HG03097 (cell line): ENCODE measurements around the gene LIPA.

Source experiments
- ATAC-seq: cut with Tn5 transposase; IDR thresholded peaks from one replicate; pipeline ENCODE4 v1.9.1; 2021; ENCODE audit not compliant: unreplicated experiment, low FRiP score

LIPA gene

DNA sequence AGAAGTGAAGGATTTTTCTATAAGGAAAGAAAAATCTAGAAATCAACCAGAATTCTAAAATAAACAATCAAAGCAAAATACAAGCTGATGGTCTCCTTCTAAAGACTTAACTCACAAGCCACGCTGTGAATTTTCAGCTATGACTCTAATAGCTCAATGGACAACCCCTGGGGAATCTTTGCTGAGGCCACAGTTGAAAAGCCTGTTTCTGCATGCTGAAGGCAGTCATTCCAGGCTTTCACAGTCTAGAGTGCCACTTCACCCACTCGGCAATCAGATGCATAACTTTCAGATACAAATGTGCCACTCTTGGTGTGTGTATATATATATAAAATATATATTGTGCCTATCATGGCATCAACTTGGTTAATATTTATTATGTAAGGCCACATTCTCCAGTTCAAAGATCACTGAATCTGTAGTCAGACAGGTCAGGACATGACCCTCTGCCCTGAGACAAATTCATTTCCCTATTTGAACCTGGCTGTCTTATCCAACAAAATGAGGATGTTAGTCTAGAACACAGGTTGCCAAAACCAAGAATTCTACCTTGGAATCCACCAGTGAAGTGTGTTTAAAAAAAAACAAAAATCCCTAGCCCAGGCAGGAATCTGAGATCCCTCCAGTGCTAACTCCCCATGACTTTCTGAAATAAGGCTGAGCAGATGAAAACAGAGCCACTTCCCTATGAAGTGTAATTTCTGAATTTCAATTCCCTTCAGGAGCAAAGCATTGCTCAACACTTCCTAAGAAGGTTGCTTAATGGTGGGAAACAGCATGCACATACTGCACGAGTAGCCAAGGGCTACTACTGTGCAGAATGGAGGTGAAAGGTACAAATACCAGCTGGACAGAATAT lies 9.9 kb downstream of the LIPA start:
- ATAC-seq, result no peak

GRCh38 chr10:89241026-89241425 lies 10.5 kb downstream of the LIPA start:
- ATAC-seq, result no peak

GRCh38 chr10:89240519-89240918 lies 11.1 kb downstream of the LIPA start:
- no peak for ATAC-seq

DNA sequence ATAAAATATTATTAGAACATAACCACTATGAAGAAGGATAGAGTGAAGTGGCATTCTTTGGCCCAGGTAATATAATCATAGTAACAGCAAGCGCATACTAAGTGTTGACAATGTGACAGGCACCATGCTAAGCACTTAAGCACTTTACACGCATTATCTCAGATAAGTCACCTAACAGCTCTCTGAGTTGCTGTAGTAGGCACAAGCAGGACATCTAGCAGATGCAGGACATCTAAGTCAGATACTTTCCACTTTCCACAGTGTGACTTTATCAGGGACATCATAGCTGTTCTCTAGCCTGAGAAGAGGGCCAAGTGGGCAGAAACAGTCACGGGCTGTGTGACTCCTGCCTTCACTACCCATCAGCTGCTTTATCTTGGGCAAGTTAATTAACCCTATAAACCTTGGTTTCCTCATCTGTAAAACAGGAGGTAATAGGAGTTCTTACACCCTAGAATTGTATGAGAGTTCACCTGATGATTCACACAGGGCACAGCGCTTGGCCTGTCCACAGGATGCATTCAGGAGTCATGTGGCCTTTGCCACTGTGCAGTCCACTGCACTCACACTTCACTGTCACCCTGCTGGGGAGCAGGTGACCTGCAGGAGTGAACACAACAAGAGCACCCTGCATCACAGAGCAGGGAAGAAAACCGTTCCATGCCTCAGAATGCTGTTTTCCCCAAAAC lies 12.5 kb downstream of the LIPA start:
- no peak for ATAC-seq

DNA sequence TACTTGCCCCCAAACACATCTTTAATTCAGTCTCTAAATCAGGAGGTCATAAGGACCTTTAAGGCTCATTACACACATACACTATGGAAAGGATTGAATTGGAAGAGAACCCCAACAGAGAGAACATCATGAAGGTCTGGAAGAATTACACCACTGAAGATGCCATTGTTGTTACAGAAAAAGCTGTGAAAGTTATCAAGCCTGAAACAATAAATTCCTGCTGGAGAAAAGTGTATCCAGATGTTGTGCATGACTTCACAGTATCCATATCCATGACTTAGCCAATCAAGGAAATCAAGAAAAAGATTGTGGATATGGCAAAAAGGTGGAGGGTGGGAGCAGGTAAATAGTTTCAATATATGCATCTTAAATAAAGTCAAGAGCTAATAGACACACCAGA lies 13.7 kb downstream of the LIPA start:
- ATAC-seq, result no peak

DNA sequence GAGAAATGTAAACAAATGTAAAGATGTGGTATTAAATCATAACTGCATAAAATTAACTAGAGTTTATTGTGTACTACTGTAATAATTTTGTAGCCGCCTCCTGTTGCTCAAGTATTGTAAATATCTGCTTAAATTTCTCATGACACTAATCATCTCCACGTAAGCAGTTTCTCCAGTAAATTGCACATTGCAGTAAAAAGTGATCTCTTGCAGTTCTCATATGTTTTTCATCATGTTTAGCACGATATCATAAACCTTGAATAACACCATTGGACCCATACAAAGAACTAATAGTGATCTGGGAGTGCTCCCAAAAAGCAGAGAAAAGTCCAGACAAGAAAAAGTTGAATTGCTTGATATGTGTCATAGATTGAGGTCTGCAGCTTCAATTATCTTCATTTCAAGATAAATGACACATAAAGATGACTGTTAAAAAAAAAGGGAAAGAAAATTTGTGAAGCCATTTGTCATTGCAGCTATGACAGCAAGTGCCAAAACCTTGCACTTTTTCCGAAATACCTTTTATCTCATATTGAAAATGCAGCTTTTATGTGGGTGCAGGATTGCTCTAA lies 15.3 kb downstream of the LIPA start:
- no peak for ATAC-seq

GRCh38 chr10:89235073-89235798 lies 16.3 kb downstream of the LIPA start:
- no peak for ATAC-seq

GRCh38 chr10:89233033-89233432 lies 18.5 kb downstream of the LIPA start:
- ATAC-seq, result no peak

- no peak for ATAC-seq
These were observed 22.6 kb downstream of the LIPA start for GRCh38 chr10:89228962-89229361.

DNA sequence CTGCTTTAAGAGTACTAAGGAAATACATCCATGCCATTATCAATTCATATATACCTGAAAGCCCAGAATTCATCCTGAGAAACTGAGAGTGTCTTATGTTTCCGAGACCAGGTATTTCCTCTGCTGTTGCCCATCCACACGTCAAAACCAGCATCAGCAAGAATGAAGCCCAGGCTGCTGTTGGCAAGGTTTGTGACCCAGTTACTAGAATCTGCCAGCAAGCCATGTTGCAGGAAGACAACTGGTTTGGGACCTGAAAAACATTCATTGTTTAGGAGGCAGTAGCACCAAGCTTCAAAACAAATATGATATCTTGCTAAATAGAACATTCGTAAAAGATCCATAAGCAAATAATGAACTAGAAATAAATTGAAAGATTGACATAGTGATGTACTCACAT lies 23.4 kb downstream of the LIPA start:
- ATAC-seq, result no peak

GRCh38 chr10:89226891-89227290 lies 24.7 kb downstream of the LIPA start:
- ATAC-seq, result no peak

GRCh38 chr10:89224739-89225443 lies 26.7 kb downstream of the LIPA start:
- no peak for ATAC-seq

GRCh38 chr10:89221919-89222318 lies 29.7 kb downstream of the LIPA start:
- ATAC-seq, result no peak

DNA sequence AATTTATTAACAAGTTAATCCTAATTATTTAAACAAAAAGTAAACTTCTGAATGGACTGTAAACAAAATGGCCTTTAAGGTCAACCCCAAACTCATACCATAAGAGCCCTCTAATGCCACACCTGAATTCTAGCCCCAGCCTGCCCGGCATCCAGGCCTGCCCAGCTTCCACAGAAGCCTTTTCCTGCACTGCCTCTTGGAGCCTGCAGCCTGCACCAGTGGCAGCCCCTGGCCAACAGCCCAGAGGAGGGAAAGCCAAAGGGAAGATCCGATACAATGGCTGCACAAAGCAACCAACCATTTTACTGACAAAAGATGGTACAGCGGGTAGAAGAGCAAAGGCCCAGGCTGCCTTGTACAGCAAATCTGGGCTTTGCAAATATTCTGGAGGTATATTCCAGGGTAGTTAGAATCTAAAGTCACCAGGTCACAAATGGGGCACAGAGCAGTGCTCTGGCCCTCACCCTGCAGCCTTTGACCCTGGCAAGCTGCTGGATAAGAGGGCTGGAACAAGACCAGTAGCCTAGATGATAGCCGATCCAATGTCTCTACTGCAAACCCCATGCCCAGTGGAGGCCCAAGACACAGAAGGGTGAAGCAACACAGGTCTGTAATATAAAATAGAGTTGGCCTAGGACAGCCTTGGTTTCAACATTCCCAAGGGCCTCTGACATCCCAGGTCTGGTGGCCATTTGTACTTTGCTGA lies 31.9 kb downstream of the LIPA start:
- ATAC-seq, result no peak

- no peak for ATAC-seq
These were observed 34.3 kb downstream of the LIPA start for GRCh38 chr10:89217057-89217990.

- ATAC-seq, result no peak
These were observed 35.5 kb downstream of the LIPA start for GRCh38 chr10:89216056-89216455.

DNA sequence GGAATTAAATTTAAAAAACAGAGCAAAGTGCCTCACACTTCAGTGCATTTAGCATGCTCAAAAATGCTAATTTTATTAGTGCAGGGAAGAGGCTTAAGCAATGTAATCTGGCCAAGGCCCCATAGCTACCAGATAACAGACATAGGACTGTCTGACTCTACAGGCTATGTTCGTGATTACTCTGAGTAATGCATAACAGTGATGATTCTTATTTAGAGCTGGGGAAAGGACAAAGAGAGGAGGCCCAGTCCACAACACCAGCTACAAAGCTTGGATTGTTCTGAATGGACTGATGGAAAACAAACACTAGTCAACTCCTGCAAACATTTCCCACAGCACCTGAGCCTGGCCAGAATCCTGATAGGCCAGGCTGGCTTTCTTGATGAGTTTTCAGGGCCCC lies 36.1 kb downstream of the LIPA start:
- no peak for ATAC-seq

DNA sequence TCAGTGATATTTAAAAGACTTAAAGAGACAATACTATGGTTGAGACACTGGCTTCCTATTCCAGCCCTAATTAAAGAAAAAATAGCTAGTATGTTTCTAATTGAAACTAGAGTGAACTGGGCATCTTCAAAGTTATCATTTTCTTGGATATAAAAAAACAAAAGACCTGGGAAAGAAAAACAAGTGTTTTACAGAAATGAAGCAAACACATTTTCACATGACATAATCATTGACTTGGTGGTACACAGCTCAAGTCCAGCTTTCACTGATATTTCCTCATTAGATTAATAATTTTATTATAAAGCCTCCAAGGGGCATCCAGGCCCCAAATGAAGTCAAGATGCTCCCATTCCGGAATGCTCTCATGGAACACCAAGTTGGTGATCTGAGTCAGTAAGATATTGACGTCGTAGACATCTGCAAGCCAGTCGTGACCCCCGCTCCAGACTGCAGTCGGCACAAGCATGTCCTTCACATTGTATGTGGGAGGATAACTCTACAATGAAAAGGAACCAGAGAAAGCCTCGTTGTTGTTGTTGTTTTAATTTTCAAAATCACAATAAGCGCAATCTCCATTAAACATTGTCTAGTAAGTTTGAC lies 36.9 kb downstream of the LIPA start:
- no peak for ATAC-seq
